Vagina (tissue), 2 donors: ENCODE data around the gene RTN4IP1.

Experiments
- POLR2A ChIP-seq, 2 donors: fragments of 450-650 bp; IDR thresholded peaks; one replicate each; pipeline ENCODE4 v1.6.1; 2017; ENCODE audit warnings: antibody characterized with exemption in 2 of 2, mild to moderate bottlenecking in 2 of 2, moderate library complexity in 2 of 2
- TF ChIP-seq, protein P1 (sequence below), 3 experiments: fragments of 450-650 bp in 2 of 3; fragments of 200-600 bp in 1 of 3; sonication (generic) in 1 of 3; IDR thresholded peaks; one replicate each; pipeline ENCODE4 v1.5.1; 2017 to 2019; ENCODE audit warnings: antibody characterized with exemption in 3 of 3, mild to moderate bottlenecking in 2 of 3, moderate library complexity in 2 of 3

DNA sequence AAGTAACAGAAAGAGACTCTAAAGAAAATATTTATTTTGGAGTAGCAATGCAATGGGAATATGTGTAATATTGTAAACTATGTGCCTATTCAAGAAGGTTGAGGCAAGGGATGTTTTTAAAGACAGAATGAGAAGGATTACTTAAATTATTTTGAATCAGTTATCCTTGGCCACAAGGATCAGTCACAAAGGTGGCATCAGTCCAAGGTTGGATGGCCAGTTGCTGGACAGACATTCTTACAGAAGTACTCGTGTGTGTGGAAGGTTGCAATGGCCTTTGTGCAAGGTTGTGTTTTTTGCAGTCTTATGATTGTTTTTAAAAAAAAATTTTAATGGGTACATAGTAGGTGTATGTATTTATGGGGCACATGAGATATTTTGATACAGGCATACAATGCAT is 2.0 kb upstream of the RTN4IP1 start:
- no peak for TF ChIP-seq POLR2A (IDR thresholded peaks at IDR 0.05)
- TF ChIP-seq, protein P1, sequence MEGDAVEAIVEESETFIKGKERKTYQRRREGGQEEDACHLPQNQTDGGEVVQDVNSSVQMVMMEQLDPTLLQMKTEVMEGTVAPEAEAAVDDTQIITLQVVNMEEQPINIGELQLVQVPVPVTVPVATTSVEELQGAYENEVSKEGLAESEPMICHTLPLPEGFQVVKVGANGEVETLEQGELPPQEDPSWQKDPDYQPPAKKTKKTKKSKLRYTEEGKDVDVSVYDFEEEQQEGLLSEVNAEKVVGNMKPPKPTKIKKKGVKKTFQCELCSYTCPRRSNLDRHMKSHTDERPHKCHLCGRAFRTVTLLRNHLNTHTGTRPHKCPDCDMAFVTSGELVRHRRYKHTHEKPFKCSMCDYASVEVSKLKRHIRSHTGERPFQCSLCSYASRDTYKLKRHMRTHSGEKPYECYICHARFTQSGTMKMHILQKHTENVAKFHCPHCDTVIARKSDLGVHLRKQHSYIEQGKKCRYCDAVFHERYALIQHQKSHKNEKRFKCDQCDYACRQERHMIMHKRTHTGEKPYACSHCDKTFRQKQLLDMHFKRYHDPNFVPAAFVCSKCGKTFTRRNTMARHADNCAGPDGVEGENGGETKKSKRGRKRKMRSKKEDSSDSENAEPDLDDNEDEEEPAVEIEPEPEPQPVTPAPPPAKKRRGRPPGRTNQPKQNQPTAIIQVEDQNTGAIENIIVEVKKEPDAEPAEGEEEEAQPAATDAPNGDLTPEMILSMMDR (IDR thresholded peaks at IDR 0.05): no peak
